HG02840 (cell line): ENCODE results near the gene NOCT.
"Not testable (repeated sequence)": the region's sequence is repeated elsewhere in the genome, so short reads cannot be mapped to it uniquely, and the experiment has no call there.

Source experiments
- ATAC-seq: cut with Tn5 transposase; IDR thresholded peaks from one replicate; pipeline ENCODE4 v1.9.1; 2021; ENCODE audit warnings: mild to moderate bottlenecking, moderate library complexity, moderate number of reproducible peaks; ENCODE audit not compliant: unreplicated experiment, low FRiP score

Gene NOCT, protein sequence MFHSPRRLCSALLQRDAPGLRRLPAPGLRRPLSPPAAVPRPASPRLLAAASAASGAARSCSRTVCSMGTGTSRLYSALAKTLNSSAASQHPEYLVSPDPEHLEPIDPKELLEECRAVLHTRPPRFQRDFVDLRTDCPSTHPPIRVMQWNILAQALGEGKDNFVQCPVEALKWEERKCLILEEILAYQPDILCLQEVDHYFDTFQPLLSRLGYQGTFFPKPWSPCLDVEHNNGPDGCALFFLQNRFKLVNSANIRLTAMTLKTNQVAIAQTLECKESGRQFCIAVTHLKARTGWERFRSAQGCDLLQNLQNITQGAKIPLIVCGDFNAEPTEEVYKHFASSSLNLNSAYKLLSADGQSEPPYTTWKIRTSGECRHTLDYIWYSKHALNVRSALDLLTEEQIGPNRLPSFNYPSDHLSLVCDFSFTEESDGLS

DNA sequence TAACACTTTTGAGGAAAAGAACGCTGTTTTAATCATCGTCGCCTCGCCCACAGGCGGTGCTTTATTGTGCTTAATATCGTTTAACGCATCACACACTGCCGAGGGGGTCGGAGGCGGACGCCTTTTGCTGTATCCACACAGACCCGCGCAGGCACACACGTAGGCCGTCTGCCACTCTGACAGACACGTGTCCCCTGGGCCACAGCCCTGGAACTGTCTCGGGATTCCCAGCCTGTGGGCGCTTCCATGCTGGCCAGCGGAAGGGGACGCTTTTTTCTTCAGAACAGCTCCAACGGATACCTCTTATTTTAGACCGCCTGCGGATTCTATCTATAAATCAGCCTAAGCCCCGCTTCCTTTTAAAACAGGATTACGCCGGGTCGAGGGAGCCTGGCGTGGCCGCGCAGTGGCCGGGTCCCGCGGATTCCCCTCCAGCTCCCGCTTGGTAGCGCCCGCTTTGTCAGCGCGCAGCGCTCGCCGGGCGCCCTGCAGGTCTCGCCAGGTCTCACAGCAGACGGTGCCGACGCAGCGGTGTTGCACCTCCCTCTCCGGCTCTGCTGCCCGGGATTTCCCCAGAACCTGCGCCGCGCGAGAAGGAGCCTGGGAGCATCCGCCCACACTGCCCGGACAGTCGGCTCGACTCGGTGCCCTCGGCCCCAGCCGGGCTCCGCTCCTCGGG is at the start of gene NOCT:
Gene NOCT (plus strand): TSS at position 513 of the 679 bp plus-strand sequence. CDS start 201 bp downstream, outside the sequence.
- peak; percentile 98 for ATAC-seq

DNA sequence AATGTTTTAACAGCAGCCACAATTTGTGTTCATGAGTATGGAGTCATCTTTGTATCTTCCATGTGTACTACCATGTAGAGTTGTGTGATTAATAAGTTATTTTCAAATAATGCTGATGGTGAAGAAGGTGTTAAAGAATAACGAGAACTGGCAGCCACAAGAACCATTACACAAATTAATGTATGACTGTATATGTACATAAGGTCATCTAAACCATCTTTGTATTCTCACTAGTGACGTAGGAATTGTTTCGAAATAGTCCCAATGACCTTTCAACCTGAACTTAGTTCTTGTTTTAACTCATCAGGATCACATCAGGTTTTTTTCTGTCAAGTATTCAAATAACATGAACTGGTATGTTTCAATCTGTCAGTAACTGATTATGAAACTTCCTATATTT is 48.3 kb upstream of the NOCT start:
- peak; percentile 96 for ATAC-seq

DNA sequence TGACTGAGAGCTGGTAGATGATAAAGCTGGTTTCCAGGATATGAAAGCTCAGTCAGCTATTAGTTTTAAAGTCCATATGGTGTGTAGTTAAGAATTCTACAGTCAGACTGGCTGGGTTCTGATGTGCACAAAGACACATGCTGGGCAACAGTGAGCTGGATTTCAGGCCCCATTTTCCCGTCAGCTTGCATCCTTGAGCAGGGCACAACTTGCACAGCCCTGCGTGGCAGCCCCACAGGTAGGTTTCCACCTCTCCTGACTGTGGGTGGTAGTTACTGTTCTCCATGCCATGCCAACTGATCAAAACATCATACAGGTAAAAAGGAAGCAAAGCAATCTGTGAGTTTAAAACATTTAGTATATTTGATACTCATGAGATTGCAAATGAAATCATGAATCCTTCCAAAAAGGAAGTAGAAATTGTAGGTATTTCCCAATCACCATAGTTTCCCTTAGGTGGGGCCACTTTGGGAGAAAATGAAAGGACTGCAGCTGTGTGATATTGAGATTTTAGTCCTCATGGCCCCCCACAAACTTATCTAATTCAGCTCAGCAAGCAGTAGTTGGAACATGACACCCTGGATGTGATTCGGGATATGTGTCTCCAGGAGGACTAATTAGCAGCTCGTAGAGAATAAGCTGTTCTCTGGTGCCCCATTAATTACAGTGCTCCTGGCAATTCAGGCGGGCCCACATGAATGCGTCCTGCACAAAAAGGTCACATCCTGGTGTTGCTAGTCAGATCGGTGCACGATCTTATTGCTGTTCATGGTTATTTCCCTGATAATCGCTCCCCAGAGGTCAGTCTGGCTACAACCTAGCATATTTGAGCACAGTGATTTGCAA is 42.4 kb upstream of the NOCT start:
- ATAC-seq = no peak

DNA sequence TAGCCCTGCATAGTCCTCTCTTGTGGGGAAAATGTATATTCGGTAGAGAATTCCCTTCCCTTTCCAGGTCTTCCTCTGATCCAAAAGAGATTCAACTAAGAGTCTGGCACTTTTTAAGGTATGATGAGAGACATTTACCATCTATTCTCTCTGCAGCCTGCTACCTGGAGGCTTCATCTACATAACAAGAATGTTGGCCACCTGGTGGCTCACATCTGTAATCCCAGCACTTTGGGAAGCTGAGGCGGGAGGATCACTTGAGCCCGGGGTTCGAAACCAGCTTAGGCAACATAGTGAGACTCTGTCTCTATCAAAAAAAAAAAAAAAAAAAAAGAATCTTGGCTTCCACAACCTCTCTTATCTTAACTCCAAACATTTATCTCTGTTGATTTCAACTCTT is 40.4 kb upstream of the NOCT start:
- no peak for ATAC-seq

DNA sequence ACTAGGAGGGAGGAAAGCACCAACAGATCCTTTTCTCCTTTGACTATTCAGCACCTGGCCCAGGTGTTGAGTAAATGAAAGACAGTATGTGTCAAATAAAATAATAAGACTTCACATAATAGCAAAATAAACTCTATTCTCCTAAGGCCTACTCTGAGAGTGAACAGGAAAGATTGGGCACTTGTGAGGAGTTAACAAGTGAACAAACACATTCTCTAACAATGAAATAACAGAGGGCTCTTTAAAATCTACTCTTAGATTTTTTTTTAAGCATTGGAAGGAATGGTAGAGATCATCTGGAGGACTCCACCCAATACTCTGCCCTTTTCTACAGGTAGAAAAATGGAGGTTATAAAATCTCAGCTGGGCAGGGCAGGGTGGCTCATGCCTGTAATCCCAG is 39.1 kb upstream of the NOCT start:
- ATAC-seq = no peak

DNA sequence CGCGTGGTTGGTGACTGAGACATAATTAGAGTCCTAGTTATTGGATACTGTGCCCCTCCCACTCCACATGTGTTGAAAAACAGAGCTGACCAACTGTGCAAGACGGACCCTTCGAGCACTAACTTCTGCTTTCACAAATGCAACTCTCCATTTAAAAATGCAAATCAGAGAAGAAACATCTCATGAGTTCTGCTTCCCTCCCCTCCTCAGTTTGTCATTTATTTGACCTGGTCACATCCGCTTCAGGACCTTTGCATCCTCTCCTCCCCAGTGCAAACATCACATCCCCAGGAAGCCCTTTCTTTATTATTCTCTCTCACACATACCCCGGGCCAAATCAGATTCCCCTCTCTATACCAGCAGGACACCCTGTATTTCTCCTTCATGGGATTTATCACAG is 38.1 kb upstream of the NOCT start:
- peak; percentile 91 for ATAC-seq

DNA sequence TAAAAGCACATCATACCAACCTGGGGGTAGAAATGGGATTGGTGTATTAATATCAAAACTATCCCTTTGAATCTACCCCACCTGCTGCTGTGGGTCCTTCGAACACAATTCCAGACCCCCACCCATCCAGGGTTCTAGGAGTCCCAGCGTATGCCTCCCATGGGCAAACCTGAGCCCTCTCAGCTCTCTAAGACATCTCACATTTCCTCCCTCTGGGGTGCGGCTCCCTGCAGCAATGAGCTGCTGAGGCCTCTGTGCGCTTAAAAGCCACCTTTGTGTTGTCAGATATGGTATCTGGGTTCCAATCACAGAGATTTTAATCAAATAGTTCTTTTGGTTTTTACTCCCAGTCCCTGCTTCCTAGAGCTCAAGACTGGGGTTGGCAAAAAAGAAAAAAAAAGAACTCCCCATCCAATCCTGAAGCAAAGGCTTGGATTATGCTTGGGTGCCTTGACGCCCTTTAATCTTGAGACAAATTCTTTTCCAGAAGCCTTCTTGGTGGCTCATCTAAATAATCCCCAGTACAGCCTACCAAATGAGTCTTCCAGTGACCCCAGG is 37.5 kb upstream of the NOCT start:
- ATAC-seq = no peak

DNA sequence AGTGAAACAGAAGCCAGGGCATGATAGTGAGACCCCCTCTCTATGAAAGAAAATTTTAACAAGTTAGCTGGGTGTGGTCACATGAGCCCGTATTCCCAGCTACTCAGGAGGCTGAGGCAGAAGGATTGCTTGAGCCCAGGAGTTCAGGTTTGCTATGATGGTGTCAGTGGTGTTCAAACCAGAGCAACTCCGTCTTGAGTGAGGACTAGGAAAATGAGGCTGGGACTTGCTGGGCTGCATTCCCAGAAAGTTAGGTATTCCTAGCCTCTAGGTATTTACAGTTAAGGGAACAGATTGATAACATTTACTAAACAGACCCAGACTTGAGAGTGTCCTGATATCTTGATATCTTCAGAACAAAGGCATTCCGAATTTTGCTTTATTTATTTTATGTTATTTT is 37.0 kb upstream of the NOCT start:
- no peak for ATAC-seq

DNA sequence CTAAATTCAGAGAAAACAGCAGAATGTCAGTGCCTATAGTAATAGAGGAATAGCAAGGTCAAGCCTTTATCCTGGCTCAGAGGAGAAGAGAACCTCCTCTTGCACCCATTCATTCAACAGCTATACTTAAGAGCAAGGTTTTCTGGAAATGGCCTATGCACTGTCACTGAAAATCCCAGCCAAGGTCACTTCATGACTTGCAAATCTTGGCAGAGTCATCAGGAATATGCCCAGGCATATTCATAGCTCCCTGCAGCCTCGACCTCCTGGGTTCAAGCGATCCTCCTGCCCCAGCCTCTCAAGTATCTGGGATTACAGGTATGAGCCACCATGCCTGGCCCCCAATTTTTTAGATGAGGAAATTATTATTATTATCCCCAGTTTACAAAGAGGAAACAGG is 35.8 kb upstream of the NOCT start:
- ATAC-seq = no peak

DNA sequence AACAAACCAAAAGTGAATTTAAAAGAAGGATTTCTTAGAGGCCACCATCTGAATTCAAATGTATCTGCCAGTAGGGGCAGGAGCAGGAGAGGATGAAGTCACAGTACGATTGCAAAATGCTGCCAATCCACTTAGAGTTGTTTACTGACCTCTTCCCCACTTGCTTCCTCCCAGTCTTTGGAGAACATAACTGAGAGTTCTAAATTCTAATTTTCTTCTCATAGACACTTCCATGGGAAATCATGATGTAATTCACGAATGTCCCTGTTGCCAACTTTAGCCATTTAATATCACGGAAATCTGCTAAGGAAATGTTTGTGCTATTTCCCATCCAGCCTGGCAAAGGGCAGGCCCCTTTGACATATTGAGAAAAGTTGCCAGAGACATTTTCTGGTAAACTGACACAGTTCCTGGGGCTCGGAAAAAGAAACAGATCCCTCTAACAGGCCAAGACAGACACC is 33.6 kb upstream of the NOCT start:
- no peak for ATAC-seq

DNA sequence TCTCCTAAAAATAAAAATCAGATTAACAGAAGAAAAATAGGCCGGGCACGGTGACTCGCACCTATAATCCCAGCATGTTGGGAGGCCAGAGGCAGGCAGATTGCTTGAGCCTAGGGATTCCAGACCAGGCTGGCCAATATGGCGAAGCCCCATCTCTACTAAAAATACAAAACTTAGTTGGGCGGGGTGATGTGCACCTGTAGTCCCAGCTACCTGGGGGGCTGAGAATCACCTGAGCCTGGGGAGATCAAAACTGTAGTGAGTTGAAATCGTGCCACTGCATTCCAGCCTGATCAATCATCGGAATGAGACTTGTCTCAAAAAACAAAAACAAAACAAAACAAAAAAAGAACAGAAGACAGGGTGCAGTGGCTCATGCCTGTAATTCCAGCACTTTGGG is 32.8 kb upstream of the NOCT start:
- no peak for ATAC-seq

DNA sequence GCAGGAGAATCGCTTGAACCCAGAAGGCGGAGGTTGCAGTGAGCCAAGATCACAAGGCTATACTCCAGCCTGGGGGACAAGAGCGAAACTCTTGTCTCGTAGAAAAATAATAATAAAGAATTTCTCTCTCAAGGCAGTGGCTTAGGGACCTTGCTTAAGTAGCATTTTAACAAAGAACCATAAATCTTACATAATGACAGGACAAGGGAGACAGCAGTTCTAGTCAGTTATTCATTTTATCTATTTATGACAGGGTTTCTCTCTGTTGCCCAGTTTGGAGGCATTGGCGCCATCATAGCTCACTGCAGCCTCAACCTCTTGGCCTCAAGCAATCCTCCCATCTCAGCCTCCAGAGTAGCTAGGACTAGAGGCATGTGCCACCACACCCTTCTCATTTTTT is 31.9 kb upstream of the NOCT start:
- no peak for ATAC-seq

DNA sequence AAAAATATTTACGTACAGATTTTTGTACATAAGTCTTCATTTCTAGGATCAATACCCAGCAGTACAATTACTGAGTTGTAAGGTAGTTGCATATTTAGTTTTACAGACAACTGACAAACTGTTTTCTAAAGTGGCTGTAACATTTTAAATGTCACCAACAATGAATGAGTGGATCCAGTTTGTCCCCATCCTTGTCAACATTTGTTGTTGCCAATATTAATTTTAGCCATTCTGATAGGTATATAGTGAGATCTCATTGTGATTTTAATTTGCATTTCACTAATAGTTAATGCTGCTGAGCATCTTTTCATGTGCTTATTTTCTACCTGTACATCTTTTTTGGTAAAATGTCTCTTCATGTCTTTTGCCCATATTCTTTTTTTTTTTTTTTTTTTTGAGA is 30.9 kb upstream of the NOCT start:
- no peak for ATAC-seq

DNA sequence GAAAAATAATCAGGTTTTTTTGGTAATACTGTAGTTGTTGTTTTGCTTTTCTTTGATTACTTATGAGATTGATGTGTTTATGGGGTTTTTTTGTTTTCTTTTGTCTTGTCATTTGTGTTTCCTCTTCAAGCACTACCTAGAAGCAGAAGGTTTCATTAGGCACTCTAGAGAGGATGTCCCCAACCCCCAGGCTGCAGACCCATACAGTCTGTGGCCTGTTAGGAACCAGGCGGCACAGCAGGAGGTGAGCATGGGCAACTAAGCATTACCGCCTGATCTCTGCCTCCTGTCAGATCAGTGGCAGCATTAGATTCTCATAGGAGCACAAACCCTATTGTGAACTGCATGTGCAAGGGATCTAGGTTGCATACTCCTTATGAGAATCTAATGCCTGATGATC is 22.9 kb upstream of the NOCT start:
- no peak for ATAC-seq

DNA sequence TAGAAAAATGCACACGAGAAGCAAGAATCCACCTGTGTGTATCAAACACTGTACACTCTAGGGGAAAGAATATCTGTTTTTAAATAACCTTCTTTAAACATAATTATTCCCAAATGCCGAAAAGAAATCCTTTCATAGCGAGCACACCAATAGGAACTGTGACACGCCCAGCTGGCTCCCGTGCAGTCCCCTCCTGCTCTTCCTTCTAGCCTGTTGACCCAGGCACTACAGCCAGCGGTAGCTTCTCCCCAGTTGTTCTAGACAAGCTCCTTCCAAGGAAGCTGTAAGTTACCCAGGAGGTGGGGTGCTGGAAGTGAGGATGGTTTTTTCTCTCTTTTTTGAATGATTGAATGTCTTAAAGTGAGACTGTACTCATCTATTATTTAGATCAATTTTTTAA is 19.5 kb upstream of the NOCT start:
- no peak for ATAC-seq

DNA sequence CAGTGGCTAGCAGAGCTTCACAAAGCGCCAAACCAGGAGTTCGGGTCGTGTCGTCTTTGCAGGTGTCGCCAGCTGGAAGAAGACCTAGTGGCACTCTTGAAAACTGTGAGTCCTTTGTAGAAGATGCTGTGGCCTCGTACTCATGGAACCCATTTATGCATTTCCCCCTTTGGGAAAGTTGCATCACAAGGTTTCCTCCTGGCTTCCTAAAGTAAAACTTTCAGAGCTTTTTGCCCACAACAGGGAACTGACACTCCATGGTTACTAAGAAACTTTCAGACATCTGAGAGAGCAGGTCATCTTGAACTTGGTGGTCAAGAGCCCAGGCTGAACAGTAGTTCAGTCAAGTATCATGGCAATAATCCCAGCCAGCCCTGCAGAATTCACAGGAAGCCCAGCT is 15.9 kb upstream of the NOCT start:
- no peak for ATAC-seq

DNA sequence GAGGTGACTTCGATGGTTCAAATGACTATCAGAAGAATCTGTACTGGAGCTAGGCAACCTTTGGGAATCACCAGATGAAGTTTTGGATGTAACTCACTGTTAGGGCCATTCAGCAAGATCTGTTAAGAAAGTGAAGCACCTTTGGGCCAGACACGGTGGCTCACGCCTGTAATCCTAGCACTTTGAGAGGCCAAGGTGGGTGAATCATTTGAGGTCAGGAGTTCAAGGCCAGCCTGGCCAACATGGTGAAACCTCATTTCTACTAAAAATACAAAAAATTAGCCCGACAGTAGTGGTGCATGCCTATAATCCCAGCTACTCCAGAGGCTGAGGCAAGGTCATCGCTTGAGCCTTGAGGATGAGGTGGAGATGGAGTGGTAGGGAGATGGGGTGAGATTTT is 15.4 kb upstream of the NOCT start:
- not testable (repeated sequence) for ATAC-seq

DNA sequence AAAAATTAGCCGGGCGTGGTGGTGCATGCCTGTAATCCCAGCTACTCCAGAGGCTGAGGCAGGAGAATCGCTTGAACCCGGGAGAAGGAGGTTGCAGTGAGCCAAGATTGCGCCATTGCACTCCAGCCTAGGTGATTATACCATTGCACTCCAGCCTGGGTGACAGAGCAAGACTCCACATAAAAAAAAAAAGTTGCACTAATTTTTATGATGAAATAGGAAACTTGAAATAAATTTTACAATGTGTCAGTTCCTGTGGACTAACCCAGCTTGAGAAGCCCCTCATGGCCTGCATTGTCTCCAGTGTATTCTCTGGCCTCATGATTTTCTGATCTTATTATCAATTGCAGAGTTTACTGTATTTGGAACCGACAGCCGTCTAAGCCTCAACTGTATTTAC is 14.2 kb upstream of the NOCT start:
- ATAC-seq = not testable (repeated sequence)

DNA sequence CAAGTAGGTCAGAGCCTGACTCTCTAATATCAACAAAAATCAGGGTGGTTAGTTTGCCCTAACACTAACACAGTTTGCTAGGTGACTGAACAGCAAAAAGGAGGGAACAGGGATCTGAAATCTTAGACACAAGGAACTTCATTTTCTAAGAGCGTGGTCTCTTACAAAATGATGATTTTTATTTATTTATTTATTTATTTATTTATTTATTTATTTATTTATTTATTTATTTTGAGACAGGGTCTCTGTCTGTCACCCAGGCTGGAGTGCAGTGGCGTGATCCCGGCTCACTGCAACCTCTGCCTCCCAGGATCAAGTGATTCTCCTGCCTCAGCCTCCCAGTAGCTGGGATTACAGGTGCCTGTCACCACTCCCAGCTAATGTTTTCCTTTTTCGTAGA is 11.9 kb upstream of the NOCT start:
- not testable (repeated sequence) for ATAC-seq

DNA sequence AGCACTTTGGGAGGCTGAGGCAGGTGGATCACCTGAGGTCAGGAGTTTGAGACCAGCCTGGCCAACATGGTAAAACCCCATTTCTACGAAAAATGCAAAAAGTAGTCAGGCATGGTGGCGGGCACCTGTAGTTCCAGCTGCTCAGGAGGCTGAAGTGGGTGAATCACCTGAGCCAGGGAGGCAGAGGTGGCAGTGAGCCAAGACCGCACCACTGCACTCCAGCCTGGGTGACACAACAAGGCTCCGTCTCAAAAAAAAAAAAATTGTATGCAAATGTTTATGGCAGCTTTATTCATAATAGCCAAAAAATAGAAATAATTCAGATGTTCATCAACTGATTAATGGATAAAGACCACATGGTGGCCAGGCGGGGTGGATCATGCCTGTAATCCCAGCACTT is 9.8 kb upstream of the NOCT start:
- no peak for ATAC-seq

DNA sequence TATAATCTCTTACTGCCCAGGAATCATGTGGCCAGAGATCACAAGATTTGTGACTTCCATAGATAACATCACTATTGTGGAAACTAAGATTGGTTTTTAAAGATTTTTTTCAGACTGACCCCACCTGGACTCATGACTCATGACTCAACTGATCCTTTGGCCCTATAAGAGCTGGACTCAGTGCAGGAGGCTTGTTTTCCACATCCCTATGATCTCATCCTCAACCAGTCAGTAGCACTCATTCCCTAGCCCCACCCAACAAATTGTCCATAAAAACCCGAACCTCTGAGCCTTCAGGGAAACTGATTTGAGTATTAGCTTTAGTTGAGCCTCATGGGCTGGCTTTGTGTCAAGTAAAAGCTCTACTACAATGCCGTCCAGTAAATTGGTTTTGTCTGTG is 7.9 kb upstream of the NOCT start:
- ATAC-seq = no peak
